HCT116 (cell line): ENCODE data around the gene TXLNB. TPM values are rescaled to one million over a fixed set of nuclear protein-coding genes. Genes with fewer than 3 reads are reported as not detected.

Experiments
- ATAC-seq: fragments of 200-7000 bp; cut with Tn5 transposase; 2 replicates; pipeline ENCODE4 v1.9.1; 2020; ENCODE audit warnings: mild to moderate bottlenecking, moderate library complexity
- BruUV-seq: library from RNA; stranded (reverse); fragments of 400-500 nt; replicated peaks from 2 replicates; lab custom pipeline; 2021; lab: Mats Ljungman, UMichigan
- CTCF ChIA-PET: fragments of 300-600 bp; sonication (Branson Sonifier 250); formaldehyde crosslinking; loops from one replicate; lab custom pipeline; 2021; ENCODE audit warnings: antibody characterized with exemption; lab: Charles Lee
- POLR2A ChIA-PET: fragments of 300-600, 350-600 bp; sonication (Branson Sonifier 250); formaldehyde crosslinking; loops from one replicate; lab custom pipeline; 2021; ENCODE audit warnings: antibody characterized with exemption; lab: Charles Lee
- RAD21 ChIA-PET, 2 experiments: fragments of 300-600 bp; sonication (Branson Sonifier 250); formaldehyde crosslinking; loops; one replicate each; lab custom pipeline; 2023; ENCODE audit warnings: low total read pairs in 2 of 2; ENCODE audit not compliant: uncharacterized antibody in 2 of 2, unreplicated experiment in 2 of 2, low non-redundant PET in 1 of 2; lab: Charles Lee
- DNase-seq: peaks from one replicate; pipeline ENCODE4 v3.0.0-alpha.2; 2010; ENCODE audit warnings: low read depth, low spot score
- H2AFZ ChIP-seq: fragments of 200-600 bp; shearing (Covaris generic), sonication (generic); 2 replicates; pipeline ENCODE4 v1.6.1; 2017; ENCODE audit warnings: low read depth, mixed run types, mixed read lengths, antibody characterized with exemption, low read length; ENCODE audit not compliant: poor library complexity, severe bottlenecking
- H3K27ac ChIP-seq: 2 replicates; pipeline ENCODE4 v1.5.1; 2012; ENCODE audit warnings: low read depth, low read length
- H3K27me3 ChIP-seq: fragments of 200-600 bp; sonication (generic); 2 replicates; pipeline ENCODE4 v1.6.1; 2016; ENCODE audit warnings: mixed run types, low read length, mixed read lengths; ENCODE audit not compliant: insufficient read depth
- H3K36me3 ChIP-seq, 2 experiments: fragments of 200-500 bp in 1 of 2; fragments of 200-600 bp in 1 of 2; sonication (Bioruptor generic) in 1 of 2; sonication (generic) in 1 of 2; 2 replicates each; pipeline versions ENCODE4 v1.5.1 to v1.6.1; 2014 to 2016; ENCODE audit warnings: low read length in 2 of 2, inconsistent platforms in 1 of 2, mixed read lengths in 1 of 2, mixed run types in 1 of 2; ENCODE audit not compliant: insufficient read depth in 2 of 2, control insufficient read depth in 1 of 2
- H3K4me1 ChIP-seq, 2 experiments: fragments of 200-600 bp in 1 of 2; sonication (generic) in 1 of 2; 2 replicates each; pipeline versions ENCODE4 v1.5.1 to v1.6.1; 2012 to 2017; ENCODE audit warnings: low read length in 2 of 2, inconsistent platforms in 1 of 2, mild to moderate bottlenecking in 1 of 2, mixed read lengths in 1 of 2, mixed run types in 1 of 2, moderate library complexity in 1 of 2; ENCODE audit not compliant: insufficient read depth in 2 of 2, control insufficient read depth in 1 of 2
- H3K4me2 ChIP-seq: fragments of 200-600 bp; sonication (generic); 2 replicates; pipeline ENCODE4 v1.6.1; 2017; ENCODE audit warnings: mixed run types, low read length, mixed read lengths
- H3K4me3 ChIP-seq, 2 experiments: fragments of 200-600 bp in 1 of 2; sonication (generic) in 1 of 2; replicated peaks in 1 of 2; 2 replicates each; pipeline ENCODE4 v1.5.1; 2011 to 2016; ENCODE audit warnings: low read length in 2 of 2, control low read depth in 1 of 2, low read depth in 1 of 2, mild to moderate bottlenecking in 1 of 2, mixed read lengths in 1 of 2, mixed run types in 1 of 2
- H3K79me2 ChIP-seq: fragments of 200-600 bp; sonication (generic); 2 replicates; pipeline ENCODE4 v1.6.1; 2017; ENCODE audit warnings: mild to moderate bottlenecking, mixed run types, low read length, moderate library complexity, mixed read lengths; ENCODE audit not compliant: insufficient read depth
- H3K9ac ChIP-seq: fragments of 200-600 bp; sonication (generic); 2 replicates; pipeline ENCODE4 v1.6.1; 2016; ENCODE audit warnings: low read length, mixed read lengths
- H3K9me2 ChIP-seq: fragments of 200-600 bp; sonication (generic), shearing (Covaris generic); 2 replicates; pipeline ENCODE4 v1.6.1; 2017; ENCODE audit warnings: mixed run types, mild to moderate bottlenecking, moderate library complexity; ENCODE audit not compliant: insufficient read depth
- H3K9me3 ChIP-seq, 2 experiments: fragments of 200-500 bp in 1 of 2; fragments of 200-600 bp in 1 of 2; sonication (Bioruptor generic) in 1 of 2; sonication (generic) in 1 of 2; 2 replicates each; pipeline ENCODE4 v1.6.1; 2014 to 2017; ENCODE audit warnings: low read length in 2 of 2, mixed read lengths in 2 of 2, inconsistent platforms in 1 of 2, low read depth in 1 of 2, mild to moderate bottlenecking in 1 of 2, mixed run types in 1 of 2, moderate library complexity in 1 of 2; ENCODE audit not compliant: control insufficient read depth in 1 of 2, insufficient read depth in 1 of 2
- H4K20me1 ChIP-seq: fragments of 200-600 bp; sonication (generic), shearing (Covaris generic); 2 replicates; pipeline ENCODE4 v1.6.1; 2017; ENCODE audit warnings: mixed run types, mild to moderate bottlenecking, moderate library complexity; ENCODE audit not compliant: insufficient read depth
- ATF3 ChIP-seq: IDR thresholded peaks from 2 replicates; pipeline ENCODE4 v1.6.1; 2012
- CTCF ChIP-seq, 3 experiments: fragments of 200-600 bp in 1 of 3; sonication (generic) in 1 of 3; IDR thresholded peaks in 2 of 3; conservative IDR thresholded peaks in 1 of 3; 2 replicates each; pipeline ENCODE4 v1.5.1; 2012 to 2017; ENCODE audit warnings: low read depth in 2 of 3, low read length in 2 of 3, antibody characterized with exemption in 1 of 3, borderline replicate concordance in 1 of 3, control low read depth in 1 of 3, mild to moderate bottlenecking in 1 of 3, mixed read lengths in 1 of 3, mixed run types in 1 of 3, moderate library complexity in 1 of 3; ENCODE audit not compliant: insufficient read depth in 1 of 3
- EGR1 ChIP-seq: IDR thresholded peaks from 2 replicates; pipeline ENCODE4 v1.6.1; 2012; ENCODE audit warnings: low read depth
- ELF1 ChIP-seq: IDR thresholded peaks from 2 replicates; pipeline ENCODE4 v1.6.1; 2012; ENCODE audit warnings: low read depth, borderline replicate concordance
- EZH2 ChIP-seq: fragments of 200-600 bp; sonication (generic); IDR thresholded peaks from 2 replicates; pipeline ENCODE4 v1.6.1; 2017; ENCODE audit warnings: antibody characterized with exemption, mixed run types
- FOSL1 ChIP-seq: IDR thresholded peaks from 2 replicates; pipeline ENCODE4 v1.6.1; 2012; ENCODE audit warnings: low read depth
- JUND ChIP-seq: IDR thresholded peaks from 2 replicates; pipeline ENCODE4 v1.6.1; 2012
- MAX ChIP-seq: IDR thresholded peaks from 2 replicates; pipeline ENCODE4 v1.6.1; 2012
- POLR2AphosphoS5 ChIP-seq: IDR thresholded peaks from 2 replicates; pipeline ENCODE4 v1.6.1; 2011; ENCODE audit warnings: mild to moderate bottlenecking, low read depth, low read length, moderate library complexity
- REST ChIP-seq: IDR thresholded peaks from 2 replicates; pipeline ENCODE4 v1.6.1; 2012; ENCODE audit warnings: low read depth
- SIN3A ChIP-seq: IDR thresholded peaks from 2 replicates; pipeline ENCODE4 v1.6.1; 2012; ENCODE audit warnings: low read depth
- SP1 ChIP-seq: IDR thresholded peaks from 2 replicates; pipeline ENCODE4 v1.6.1; 2012; ENCODE audit warnings: low read depth
- SRF ChIP-seq: IDR thresholded peaks from 2 replicates; pipeline ENCODE4 v1.6.1; 2012; ENCODE audit warnings: low read depth
- YY1 ChIP-seq: IDR thresholded peaks from 2 replicates; pipeline ENCODE4 v1.6.1; 2011; ENCODE audit warnings: low read length, low read depth, moderate library complexity, mild to moderate bottlenecking; ENCODE audit not compliant: insufficient replicate concordance; ENCODE audit errors: extremely low read depth
- ZBTB33 ChIP-seq: IDR thresholded peaks from 2 replicates; pipeline ENCODE4 v1.6.1; 2011; ENCODE audit warnings: mild to moderate bottlenecking, low read length, moderate library complexity; ENCODE audit not compliant: insufficient replicate concordance; ENCODE audit errors: extremely low read depth
- ZNF274 ChIP-seq: fragments of 200-500 bp; sonication (Bioruptor generic); IDR thresholded peaks from 2 replicates; pipeline ENCODE4 v1.6.1; 2014; ENCODE audit warnings: mild to moderate bottlenecking, low read depth, low read length, inconsistent platforms
- intact Hi-C: fragments of 100-400 bp; cut with micrococcal nuclease; formaldehyde crosslinking; loops from 2 replicates; pipeline ENCODE4 v1.10.0; 2022
- total RNA-seq: library from RNA; stranded (reverse); gene quantifications from one replicate; pipeline ENCODE4 v1.2.1, GENCODE V29; 2021; ENCODE audit not compliant: unreplicated experiment

TXLNB gene
- total RNA-seq, 1 experiment from 2014 or later = 0.05 TPM

- TF ChIP-seq MAX = no peak
- TF ChIP-seq FOSL1 = no peak
These were observed 51.4 kb downstream of the TXLNB start (continued) for GRCh38 chr6:139240161-139241010.

- Histone ChIP-seq H2AFZ (no peak overlapping the region), H3K4me2 (no peak overlapping the region), H3K27ac (no peak overlapping the region), H3K36me3 (no peaks in the 10 kb centered on the region), H3K9ac (no peak overlapping the region), H3K27me3 (no peaks in the 10 kb centered on the region), H4K20me1 (no peaks in the 10 kb centered on the region), H3K4me3 (no peak overlapping the region), H3K79me2 (no peaks in the 10 kb centered on the region), H3K4me1 (no peaks in the 10 kb centered on the region), H3K9me3 (no peaks in the 10 kb centered on the region), H3K9me2 (no peaks in the 10 kb centered on the region)
- CTCF ChIA-PET = no interaction called here
- POLR2A ChIA-PET = no interaction called here
- DNase-seq (no peak), ATAC-seq (no peak)
- intact Hi-C loops = no loop called here
- BruUV-seq = no TSS peak
- RAD21 ChIA-PET = no interaction called here
- TF ChIP-seq POLR2AphosphoS5 (no peak), JUND (no peak), REST (no peak), SP1 (no peak), ZBTB33 (no peak), MAX (no peak), EGR1 (no peak), SIN3A (no peak), SRF (no peak), ATF3 (no peak), FOSL1 (no peak), CTCF (IDR thresholded peaks at IDR 0.05 in 2 of 3, conservative IDR thresholded peaks at IDR 0.05 in 1 of 3; ENCODE audit: borderline replicate concordance in 1 of 3, insufficient read depth in 1 of 3, low read depth in 2 of 3, low read length in 2 of 3) (no peak), EZH2 (no peak), ZNF274 (no peak), ELF1 (no peak), YY1 (no peak)
These were observed 52.7 kb downstream of the TXLNB start for GRCh38 chr6:139239064-139239463.
